IPS DF 6.9 (cell line): Measurements from ENCODE around the gene REST.

Experiments used
- DNase-seq: peaks from one replicate; pipeline ENCODE4 v3.0.0-alpha.2; 2013; ENCODE audit warnings: low read depth, low spot score
- H3K27ac ChIP-seq: one replicate; pipeline ENCODE4 v1.5.1; 2013; ENCODE audit warnings: low read length, control low read depth
- H3K27me3 ChIP-seq: 2 replicates; pipeline ENCODE4 v1.6.1; 2013; ENCODE audit warnings: mild to moderate bottlenecking, low read length; ENCODE audit not compliant: control insufficient read depth, insufficient read depth
- H3K36me3 ChIP-seq: 2 replicates; pipeline ENCODE4 v1.6.1; 2013; ENCODE audit warnings: low read length; ENCODE audit not compliant: control insufficient read depth, insufficient read depth
- H3K4me1 ChIP-seq: 2 replicates; pipeline ENCODE4 v1.6.1; 2013; ENCODE audit warnings: low read length; ENCODE audit not compliant: control insufficient read depth, insufficient read depth
- H3K4me3 ChIP-seq: 2 replicates; pipeline ENCODE4 v1.5.1; 2013; ENCODE audit warnings: mild to moderate bottlenecking, low read length
- H3K9me3 ChIP-seq: 2 replicates; pipeline ENCODE4 v1.6.1; 2013; ENCODE audit warnings: low read length, inconsistent platforms; ENCODE audit not compliant: control insufficient read depth, insufficient read depth
- WGBS: extraction: QIAGEN DNeasy Blood & Tissue Kit; methylation state at CpG from one replicate; pipeline ENCODE4 v1.1.7; 2013; ENCODE audit warnings: mixed read lengths, missing lambda C conversion rate; ENCODE audit not compliant: insufficient read length, insufficient coverage; 5-methylcytosine and 5-hydroxymethylcytosine counted together

The REST gene

GRCh38 chr4:56907489-56908205, at the start of gene REST:
TSS of gene REST (plus strand) at chr4:56907900. CDS start at chr4:56910639, 2,739 bp downstream.
- no CpG with 5 or more reads among the region's 74 CpGs for WGBS
- Histone ChIP-seq H3K4me1 (peaks cover 5% of the 10 kb centered on the region; the same call in 1 of the 2 replicates), H3K36me3 (no peaks in the 10 kb centered on the region), H3K27me3 (no peaks in the 10 kb centered on the region; the same call in 1 of the 2 replicates), H3K4me3 (peak within 1 kb of the TSS; percentile 92), H3K9me3 (no peaks in the 10 kb centered on the region), H3K27ac (no peak within 1 kb of the TSS)
- no peak for DNase-seq

- no peaks in the 10 kb centered on the region for H3K9me3 ChIP-seq
- H3K4me1 ChIP-seq: no peaks in the 10 kb centered on the region; the same call in 1 of the 2 replicates
- no peak overlapping the region for H3K4me3 ChIP-seq
- H3K27ac ChIP-seq: no peak overlapping the region
- DNase-seq: no peak
- WGBS: no CpG with 5 or more reads among the region's 5 CpGs
- no peaks in the 10 kb centered on the region for H3K27me3 ChIP-seq
- no peaks in the 10 kb centered on the region for H3K36me3 ChIP-seq
Measured at GRCh38 chr4:56859841-56860240, 47.9 kb upstream of the REST start.

GRCh38 chr4:56860781-56861180, 46.9 kb upstream of the REST start:
- no CpG with 5 or more reads among the region's 3 CpGs for WGBS
- DNase-seq: no peak
- Histone ChIP-seq H3K4me3 (no peak overlapping the region), H3K9me3 (no peaks in the 10 kb centered on the region), H3K27ac (no peak overlapping the region), H3K27me3 (no peaks in the 10 kb centered on the region), H3K4me1 (no peaks in the 10 kb centered on the region; the same call in 1 of the 2 replicates), H3K36me3 (no peaks in the 10 kb centered on the region)

GRCh38 chr4:56861360-56861759, 46.3 kb upstream of the REST start:
- Histone ChIP-seq H3K36me3 (no peaks in the 10 kb centered on the region), H3K9me3 (no peaks in the 10 kb centered on the region), H3K4me3 (no peak overlapping the region), H3K27ac (no peak overlapping the region), H3K4me1 (no peaks in the 10 kb centered on the region; the same call in 1 of the 2 replicates), H3K27me3 (no peaks in the 10 kb centered on the region)
- no peak for DNase-seq
- no CpG with 5 or more reads among the region's 1 CpG for WGBS

GRCh38 chr4:56863441-56864139, 44.1 kb upstream of the REST start:
- H3K36me3 ChIP-seq: no peaks in the 10 kb centered on the region
- DNase-seq: no peak
- no peaks in the 10 kb centered on the region for H3K27me3 ChIP-seq
- WGBS: no CpG with 5 or more reads among the region's 7 CpGs
- H3K9me3 ChIP-seq: no peaks in the 10 kb centered on the region
- no peak overlapping the region for H3K4me3 ChIP-seq
- H3K27ac ChIP-seq: no peak overlapping the region
- no peaks in the 10 kb centered on the region; the same call in 1 of the 2 replicates for H3K4me1 ChIP-seq

- Histone ChIP-seq H3K36me3 (no peaks in the 10 kb centered on the region), H3K9me3 (no peaks in the 10 kb centered on the region), H3K27ac (no peak overlapping the region), H3K27me3 (no peaks in the 10 kb centered on the region), H3K4me3 (no peak overlapping the region), H3K4me1 (peaks cover 2% of the 10 kb centered on the region; the same call in 1 of the 2 replicates)
- no CpG with 5 or more reads among the region's 4 CpGs for WGBS
- DNase-seq: no peak
Measured at GRCh38 chr4:56870946-56871345, 36.8 kb upstream of the REST start.

- WGBS: no CpG with 5 or more reads among the region's 10 CpGs
- no peaks in the 10 kb centered on the region for H3K27me3 ChIP-seq
- H3K4me1 ChIP-seq: peaks cover 2% of the 10 kb centered on the region; the same call in 1 of the 2 replicates
- H3K36me3 ChIP-seq: no peaks in the 10 kb centered on the region
- H3K9me3 ChIP-seq: no peaks in the 10 kb centered on the region
- DNase-seq: no peak
- H3K27ac ChIP-seq: no peak overlapping the region
- H3K4me3 ChIP-seq: no peak overlapping the region
Measured at GRCh38 chr4:56871371-56871866, 36.3 kb upstream of the REST start.

GRCh38 chr4:56874166-56874565, 33.5 kb upstream of the REST start:
- WGBS: no CpG with 5 or more reads among the region's 10 CpGs
- DNase-seq: peak; percentile 37
- H3K4me3 ChIP-seq: no peak overlapping the region

GRCh38 chr4:56874923-56875322, 32.8 kb upstream of the REST start:
- no CpG with 5 or more reads among the region's 6 CpGs for WGBS
- no peak for DNase-seq
- H3K27ac ChIP-seq: no peak overlapping the region
- peaks cover 2% of the 10 kb centered on the region; the same call in 1 of the 2 replicates for H3K4me1 ChIP-seq
- H3K9me3 ChIP-seq: no peaks in the 10 kb centered on the region
- H3K4me3 ChIP-seq: no peak overlapping the region
- no peaks in the 10 kb centered on the region for H3K27me3 ChIP-seq
- H3K36me3 ChIP-seq: no peaks in the 10 kb centered on the region

More at GRCh38 chr4:56874166-56874565, 33.5 kb upstream of the REST start:
- H3K27me3 ChIP-seq: no peaks in the 10 kb centered on the region
- H3K27ac ChIP-seq: no peak overlapping the region
- no peaks in the 10 kb centered on the region for H3K36me3 ChIP-seq
- H3K4me1 ChIP-seq: peaks cover 2% of the 10 kb centered on the region; the same call in 1 of the 2 replicates
- H3K9me3 ChIP-seq: no peaks in the 10 kb centered on the region

- Histone ChIP-seq H3K27me3 (no peaks in the 10 kb centered on the region), H3K27ac (no peak overlapping the region), H3K4me3 (no peak overlapping the region), H3K9me3 (no peaks in the 10 kb centered on the region), H3K36me3 (no peaks in the 10 kb centered on the region), H3K4me1 (peaks cover 2% of the 10 kb centered on the region; the same call in 1 of the 2 replicates)
- WGBS: no CpG with 5 or more reads among the region's 4 CpGs
- DNase-seq: no peak
Measured at GRCh38 chr4:56876264-56876663, 31.4 kb upstream of the REST start.
